HCT116 (cell line): Measurements from ENCODE around the gene ALKBH8. TPM values are rescaled to one million over a fixed set of nuclear protein-coding genes. Genes with fewer than 3 reads are reported as not detected.

ENCODE experiments used
- ATAC-seq: fragments of 200-7000 bp; cut with Tn5 transposase; 2 replicates; pipeline ENCODE4 v1.9.1; 2020; ENCODE audit warnings: mild to moderate bottlenecking, moderate library complexity
- BruUV-seq: library from RNA; stranded (reverse); fragments of 400-500 nt; replicated peaks from 2 replicates; lab custom pipeline; 2021; lab: Mats Ljungman, UMichigan
- CTCF ChIA-PET: fragments of 300-600 bp; sonication (Branson Sonifier 250); formaldehyde crosslinking; loops from one replicate; lab custom pipeline; 2021; ENCODE audit warnings: antibody characterized with exemption; lab: Charles Lee
- POLR2A ChIA-PET: fragments of 300-600, 350-600 bp; sonication (Branson Sonifier 250); formaldehyde crosslinking; loops from one replicate; lab custom pipeline; 2021; ENCODE audit warnings: antibody characterized with exemption; lab: Charles Lee
- RAD21 ChIA-PET, 2 experiments: fragments of 300-600 bp; sonication (Branson Sonifier 250); formaldehyde crosslinking; loops; one replicate each; lab custom pipeline; 2023; ENCODE audit warnings: low total read pairs in 2 of 2; ENCODE audit not compliant: uncharacterized antibody in 2 of 2, unreplicated experiment in 2 of 2, low non-redundant PET in 1 of 2; lab: Charles Lee
- DNase-seq: peaks from one replicate; pipeline ENCODE4 v3.0.0-alpha.2; 2010; ENCODE audit warnings: low read depth, low spot score
- H2AFZ ChIP-seq: fragments of 200-600 bp; shearing (Covaris generic), sonication (generic); 2 replicates; pipeline ENCODE4 v1.6.1; 2017; ENCODE audit warnings: low read depth, mixed run types, mixed read lengths, antibody characterized with exemption, low read length; ENCODE audit not compliant: poor library complexity, severe bottlenecking
- H3K27ac ChIP-seq: 2 replicates; pipeline ENCODE4 v1.5.1; 2012; ENCODE audit warnings: low read depth, low read length
- H3K27me3 ChIP-seq: fragments of 200-600 bp; sonication (generic); 2 replicates; pipeline ENCODE4 v1.6.1; 2016; ENCODE audit warnings: mixed run types, low read length, mixed read lengths; ENCODE audit not compliant: insufficient read depth
- H3K36me3 ChIP-seq, 2 experiments: fragments of 200-500 bp in 1 of 2; fragments of 200-600 bp in 1 of 2; sonication (Bioruptor generic) in 1 of 2; sonication (generic) in 1 of 2; 2 replicates each; pipeline versions ENCODE4 v1.5.1 to v1.6.1; 2014 to 2016; ENCODE audit warnings: low read length in 2 of 2, inconsistent platforms in 1 of 2, mixed read lengths in 1 of 2, mixed run types in 1 of 2; ENCODE audit not compliant: insufficient read depth in 2 of 2, control insufficient read depth in 1 of 2
- H3K4me1 ChIP-seq, 2 experiments: fragments of 200-600 bp in 1 of 2; sonication (generic) in 1 of 2; 2 replicates each; pipeline versions ENCODE4 v1.5.1 to v1.6.1; 2012 to 2017; ENCODE audit warnings: low read length in 2 of 2, inconsistent platforms in 1 of 2, mild to moderate bottlenecking in 1 of 2, mixed read lengths in 1 of 2, mixed run types in 1 of 2, moderate library complexity in 1 of 2; ENCODE audit not compliant: insufficient read depth in 2 of 2, control insufficient read depth in 1 of 2
- H3K4me2 ChIP-seq: fragments of 200-600 bp; sonication (generic); 2 replicates; pipeline ENCODE4 v1.6.1; 2017; ENCODE audit warnings: mixed run types, low read length, mixed read lengths
- H3K4me3 ChIP-seq, 2 experiments: fragments of 200-600 bp in 1 of 2; sonication (generic) in 1 of 2; replicated peaks in 1 of 2; 2 replicates each; pipeline ENCODE4 v1.5.1; 2011 to 2016; ENCODE audit warnings: low read length in 2 of 2, control low read depth in 1 of 2, low read depth in 1 of 2, mild to moderate bottlenecking in 1 of 2, mixed read lengths in 1 of 2, mixed run types in 1 of 2
- H3K79me2 ChIP-seq: fragments of 200-600 bp; sonication (generic); 2 replicates; pipeline ENCODE4 v1.6.1; 2017; ENCODE audit warnings: mild to moderate bottlenecking, mixed run types, low read length, moderate library complexity, mixed read lengths; ENCODE audit not compliant: insufficient read depth
- H3K9ac ChIP-seq: fragments of 200-600 bp; sonication (generic); 2 replicates; pipeline ENCODE4 v1.6.1; 2016; ENCODE audit warnings: low read length, mixed read lengths
- H3K9me2 ChIP-seq: fragments of 200-600 bp; sonication (generic), shearing (Covaris generic); 2 replicates; pipeline ENCODE4 v1.6.1; 2017; ENCODE audit warnings: mixed run types, mild to moderate bottlenecking, moderate library complexity; ENCODE audit not compliant: insufficient read depth
- H3K9me3 ChIP-seq, 2 experiments: fragments of 200-500 bp in 1 of 2; fragments of 200-600 bp in 1 of 2; sonication (Bioruptor generic) in 1 of 2; sonication (generic) in 1 of 2; 2 replicates each; pipeline ENCODE4 v1.6.1; 2014 to 2017; ENCODE audit warnings: low read length in 2 of 2, mixed read lengths in 2 of 2, inconsistent platforms in 1 of 2, low read depth in 1 of 2, mild to moderate bottlenecking in 1 of 2, mixed run types in 1 of 2, moderate library complexity in 1 of 2; ENCODE audit not compliant: control insufficient read depth in 1 of 2, insufficient read depth in 1 of 2
- H4K20me1 ChIP-seq: fragments of 200-600 bp; sonication (generic), shearing (Covaris generic); 2 replicates; pipeline ENCODE4 v1.6.1; 2017; ENCODE audit warnings: mixed run types, mild to moderate bottlenecking, moderate library complexity; ENCODE audit not compliant: insufficient read depth
- CBX3 ChIP-seq: IDR thresholded peaks from 2 replicates; pipeline ENCODE4 v1.6.1; 2012; ENCODE audit warnings: low read depth
- CEBPB ChIP-seq: IDR thresholded peaks from 2 replicates; pipeline ENCODE4 v1.6.1; 2012; ENCODE audit warnings: low read depth
- EGR1 ChIP-seq: IDR thresholded peaks from 2 replicates; pipeline ENCODE4 v1.6.1; 2012; ENCODE audit warnings: low read depth
- ELF1 ChIP-seq: IDR thresholded peaks from 2 replicates; pipeline ENCODE4 v1.6.1; 2012; ENCODE audit warnings: low read depth, borderline replicate concordance
- EZH2 ChIP-seq: fragments of 200-600 bp; sonication (generic); IDR thresholded peaks from 2 replicates; pipeline ENCODE4 v1.6.1; 2017; ENCODE audit warnings: antibody characterized with exemption, mixed run types
- EZH2phosphoT487 ChIP-seq: fragments of 200-600 bp; IDR thresholded peaks from 2 replicates; pipeline ENCODE4 v1.6.1; 2018; ENCODE audit warnings: antibody characterized with exemption, borderline replicate concordance
- JUND ChIP-seq: IDR thresholded peaks from 2 replicates; pipeline ENCODE4 v1.6.1; 2012
- POLR2A ChIP-seq: IDR thresholded peaks from 2 replicates; pipeline ENCODE4 v1.7.0; 2011; ENCODE audit warnings: borderline replicate concordance; ENCODE audit not compliant: insufficient read depth, insufficient read length; ENCODE audit errors: extremely low read depth
- RAD21 ChIP-seq: IDR thresholded peaks from 2 replicates; pipeline ENCODE4 v1.6.1; 2012; ENCODE audit warnings: low read depth, mild to moderate bottlenecking
- SP1 ChIP-seq: IDR thresholded peaks from 2 replicates; pipeline ENCODE4 v1.6.1; 2012; ENCODE audit warnings: low read depth
- SRF ChIP-seq: IDR thresholded peaks from 2 replicates; pipeline ENCODE4 v1.6.1; 2012; ENCODE audit warnings: low read depth
- YY1 ChIP-seq: IDR thresholded peaks from 2 replicates; pipeline ENCODE4 v1.6.1; 2011; ENCODE audit warnings: low read length, low read depth, moderate library complexity, mild to moderate bottlenecking; ENCODE audit not compliant: insufficient replicate concordance; ENCODE audit errors: extremely low read depth
- ZFX ChIP-seq: fragments of 450-650 bp; IDR thresholded peaks from 2 replicates; pipeline ENCODE4 v1.6.1; 2017
- ZNF274 ChIP-seq: fragments of 200-500 bp; sonication (Bioruptor generic); IDR thresholded peaks from 2 replicates; pipeline ENCODE4 v1.6.1; 2014; ENCODE audit warnings: mild to moderate bottlenecking, low read depth, low read length, inconsistent platforms
- intact Hi-C: fragments of 100-400 bp; cut with micrococcal nuclease; formaldehyde crosslinking; loops from 2 replicates; pipeline ENCODE4 v1.10.0; 2022
- total RNA-seq: library from RNA; stranded (reverse); gene quantifications from one replicate; pipeline ENCODE4 v1.2.1, GENCODE V29; 2021; ENCODE audit not compliant: unreplicated experiment
- TF ChIP-seq, protein P1 (sequence below): IDR thresholded peaks from 2 replicates; pipeline ENCODE4 v1.6.1; 2012; ENCODE audit warnings: low read depth
- TF ChIP-seq, protein P2 (sequence below): IDR thresholded peaks from 2 replicates; pipeline ENCODE4 v1.6.1; 2012
- TF ChIP-seq, protein P3 (sequence below): IDR thresholded peaks from 2 replicates; pipeline ENCODE4 v1.6.1; 2011; ENCODE audit warnings: mild to moderate bottlenecking, low read length, moderate library complexity; ENCODE audit not compliant: insufficient replicate concordance; ENCODE audit errors: extremely low read depth

ALKBH8 gene
- total RNA-seq, 1 experiment from 2014 or later: 11.6 TPM

DNA sequence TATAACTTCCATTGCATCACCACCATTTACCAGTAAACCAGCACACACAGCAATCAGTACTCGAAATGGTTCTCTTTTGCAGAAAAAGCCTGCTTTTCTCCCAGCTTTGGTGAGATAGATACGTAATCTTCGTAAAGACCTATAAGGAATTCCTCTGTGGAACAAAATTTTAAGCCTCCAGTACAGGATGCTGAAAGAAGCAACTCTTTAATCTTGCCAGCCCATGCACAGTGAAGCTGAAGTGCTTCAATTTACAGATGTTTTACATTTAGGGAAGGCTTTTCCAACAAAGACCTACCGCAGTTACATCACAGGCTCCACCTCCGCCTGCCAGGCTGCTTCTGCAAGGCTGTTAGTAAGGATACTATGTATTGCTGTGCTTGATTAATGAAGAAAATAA, 27.3 kb upstream of the ALKBH8 start (continued):
- TF ChIP-seq ZNF274: no peak
- TF ChIP-seq EZH2phosphoT487: no peak
- TF ChIP-seq, protein P1, sequence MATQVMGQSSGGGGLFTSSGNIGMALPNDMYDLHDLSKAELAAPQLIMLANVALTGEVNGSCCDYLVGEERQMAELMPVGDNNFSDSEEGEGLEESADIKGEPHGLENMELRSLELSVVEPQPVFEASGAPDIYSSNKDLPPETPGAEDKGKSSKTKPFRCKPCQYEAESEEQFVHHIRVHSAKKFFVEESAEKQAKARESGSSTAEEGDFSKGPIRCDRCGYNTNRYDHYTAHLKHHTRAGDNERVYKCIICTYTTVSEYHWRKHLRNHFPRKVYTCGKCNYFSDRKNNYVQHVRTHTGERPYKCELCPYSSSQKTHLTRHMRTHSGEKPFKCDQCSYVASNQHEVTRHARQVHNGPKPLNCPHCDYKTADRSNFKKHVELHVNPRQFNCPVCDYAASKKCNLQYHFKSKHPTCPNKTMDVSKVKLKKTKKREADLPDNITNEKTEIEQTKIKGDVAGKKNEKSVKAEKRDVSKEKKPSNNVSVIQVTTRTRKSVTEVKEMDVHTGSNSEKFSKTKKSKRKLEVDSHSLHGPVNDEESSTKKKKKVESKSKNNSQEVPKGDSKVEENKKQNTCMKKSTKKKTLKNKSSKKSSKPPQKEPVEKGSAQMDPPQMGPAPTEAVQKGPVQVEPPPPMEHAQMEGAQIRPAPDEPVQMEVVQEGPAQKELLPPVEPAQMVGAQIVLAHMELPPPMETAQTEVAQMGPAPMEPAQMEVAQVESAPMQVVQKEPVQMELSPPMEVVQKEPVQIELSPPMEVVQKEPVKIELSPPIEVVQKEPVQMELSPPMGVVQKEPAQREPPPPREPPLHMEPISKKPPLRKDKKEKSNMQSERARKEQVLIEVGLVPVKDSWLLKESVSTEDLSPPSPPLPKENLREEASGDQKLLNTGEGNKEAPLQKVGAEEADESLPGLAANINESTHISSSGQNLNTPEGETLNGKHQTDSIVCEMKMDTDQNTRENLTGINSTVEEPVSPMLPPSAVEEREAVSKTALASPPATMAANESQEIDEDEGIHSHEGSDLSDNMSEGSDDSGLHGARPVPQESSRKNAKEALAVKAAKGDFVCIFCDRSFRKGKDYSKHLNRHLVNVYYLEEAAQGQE: no peak
- TF ChIP-seq, all 23 proteins: peak for 0

GRCh38 chr11:107592231-107592590, 26.7 kb upstream of the ALKBH8 start:
- H3K4me1 ChIP-seq: peaks cover 0 to 5% of the 10 kb centered on the region in 2 experiments; a peak in 1 of 4 replicates
- H3K9me2 ChIP-seq: no peaks in the 10 kb centered on the region
- H3K36me3 ChIP-seq: no peaks in the 10 kb centered on the region
- H3K27me3 ChIP-seq: no peaks in the 10 kb centered on the region
- ChIA-PET RAD21 (no interaction called here), POLR2A (no interaction called here), CTCF (no interaction called here)
- H3K9me3 ChIP-seq: no peaks in the 10 kb centered on the region; a peak in 1 of 4 replicates
- intact Hi-C loops: no loop called here
- ATAC-seq (no peak), DNase-seq (no peak)
- no peak overlapping the region for H3K27ac ChIP-seq
- no peak overlapping the region for H3K4me2 ChIP-seq
- no peaks in the 10 kb centered on the region for H4K20me1 ChIP-seq
- H3K4me3 ChIP-seq: no peak overlapping the region
- no peak overlapping the region for H3K9ac ChIP-seq
- no peaks in the 10 kb centered on the region for H3K79me2 ChIP-seq
- no TSS peak for BruUV-seq
- H2AFZ ChIP-seq: no peak overlapping the region
- TF ChIP-seq ZFX: no peak
- no peak for TF ChIP-seq ZNF274
- TF ChIP-seq CEBPB: no peak
- no peak for TF ChIP-seq SRF
- no peak for TF ChIP-seq CBX3
- TF ChIP-seq YY1: no peak
- TF ChIP-seq, protein P2, sequence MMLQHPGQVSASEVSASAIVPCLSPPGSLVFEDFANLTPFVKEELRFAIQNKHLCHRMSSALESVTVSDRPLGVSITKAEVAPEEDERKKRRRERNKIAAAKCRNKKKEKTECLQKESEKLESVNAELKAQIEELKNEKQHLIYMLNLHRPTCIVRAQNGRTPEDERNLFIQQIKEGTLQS: no peak
- TF ChIP-seq ELF1: no peak
- TF ChIP-seq EZH2phosphoT487: no peak
- no peak for TF ChIP-seq EZH2
- no peak for TF ChIP-seq POLR2A
- TF ChIP-seq, protein P3, sequence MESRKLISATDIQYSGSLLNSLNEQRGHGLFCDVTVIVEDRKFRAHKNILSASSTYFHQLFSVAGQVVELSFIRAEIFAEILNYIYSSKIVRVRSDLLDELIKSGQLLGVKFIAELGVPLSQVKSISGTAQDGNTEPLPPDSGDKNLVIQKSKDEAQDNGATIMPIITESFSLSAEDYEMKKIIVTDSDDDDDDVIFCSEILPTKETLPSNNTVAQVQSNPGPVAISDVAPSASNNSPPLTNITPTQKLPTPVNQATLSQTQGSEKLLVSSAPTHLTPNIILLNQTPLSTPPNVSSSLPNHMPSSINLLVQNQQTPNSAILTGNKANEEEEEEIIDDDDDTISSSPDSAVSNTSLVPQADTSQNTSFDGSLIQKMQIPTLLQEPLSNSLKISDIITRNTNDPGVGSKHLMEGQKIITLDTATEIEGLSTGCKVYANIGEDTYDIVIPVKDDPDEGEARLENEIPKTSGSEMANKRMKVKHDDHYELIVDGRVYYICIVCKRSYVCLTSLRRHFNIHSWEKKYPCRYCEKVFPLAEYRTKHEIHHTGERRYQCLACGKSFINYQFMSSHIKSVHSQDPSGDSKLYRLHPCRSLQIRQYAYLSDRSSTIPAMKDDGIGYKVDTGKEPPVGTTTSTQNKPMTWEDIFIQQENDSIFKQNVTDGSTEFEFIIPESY: no peak
- no peak for TF ChIP-seq SP1
- TF ChIP-seq EGR1: no peak
- TF ChIP-seq, protein P1: no peak
- no peak for TF ChIP-seq RAD21
- TF ChIP-seq JUND: no peak
